ENCODE measurements around the gene PGPEP1. TPM values are rescaled to one million over a fixed set of nuclear protein-coding genes. Genes with fewer than 3 reads are reported as not detected.

Gene PGPEP1
- total and polyA plus RNA-seq, 4 donors: 13.0 to 41.6 (median 15.0) TPM

- ATAC-seq (ENCODE audit: insufficient read depth, low FRiP score): peak; percentile 71
- TF ChIP-seq, protein P1, sequence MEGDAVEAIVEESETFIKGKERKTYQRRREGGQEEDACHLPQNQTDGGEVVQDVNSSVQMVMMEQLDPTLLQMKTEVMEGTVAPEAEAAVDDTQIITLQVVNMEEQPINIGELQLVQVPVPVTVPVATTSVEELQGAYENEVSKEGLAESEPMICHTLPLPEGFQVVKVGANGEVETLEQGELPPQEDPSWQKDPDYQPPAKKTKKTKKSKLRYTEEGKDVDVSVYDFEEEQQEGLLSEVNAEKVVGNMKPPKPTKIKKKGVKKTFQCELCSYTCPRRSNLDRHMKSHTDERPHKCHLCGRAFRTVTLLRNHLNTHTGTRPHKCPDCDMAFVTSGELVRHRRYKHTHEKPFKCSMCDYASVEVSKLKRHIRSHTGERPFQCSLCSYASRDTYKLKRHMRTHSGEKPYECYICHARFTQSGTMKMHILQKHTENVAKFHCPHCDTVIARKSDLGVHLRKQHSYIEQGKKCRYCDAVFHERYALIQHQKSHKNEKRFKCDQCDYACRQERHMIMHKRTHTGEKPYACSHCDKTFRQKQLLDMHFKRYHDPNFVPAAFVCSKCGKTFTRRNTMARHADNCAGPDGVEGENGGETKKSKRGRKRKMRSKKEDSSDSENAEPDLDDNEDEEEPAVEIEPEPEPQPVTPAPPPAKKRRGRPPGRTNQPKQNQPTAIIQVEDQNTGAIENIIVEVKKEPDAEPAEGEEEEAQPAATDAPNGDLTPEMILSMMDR (IDR thresholded peaks at IDR 0.05; ENCODE audit: control extremely low read depth, extremely low read depth): no peak
- Histone ChIP-seq H3K9me3 (ENCODE audit: control insufficient read depth in 4 of 4, insufficient read depth in 3 of 4, low read length in 3 of 4) (peaks cover 0 to 6% (median 0%) of the 10 kb centered on the region in 4 donors), H3K4me1 (ENCODE audit: control insufficient read depth in 5 of 5, insufficient read depth in 5 of 5, low read length in 5 of 5) (peaks cover 0 to 8% (median 4%) of the 10 kb centered on the region in 5 donors), H3K27me3 (ENCODE audit: control insufficient read depth in 3 of 3, insufficient read depth in 3 of 3, low read length in 2 of 3) (peaks cover 0 to 11% (median 3%) of the 10 kb centered on the region in 3 donors), H3K36me3 (ENCODE audit: control insufficient read depth in 4 of 4, insufficient read depth in 4 of 4, low read length in 4 of 4) (peaks cover 0 to 10% (median 0%) of the 10 kb centered on the region in 4 donors), H3K4me3 (peak within 1 kb of the TSS; percentile 83), H3K9ac (ENCODE audit: insufficient read depth in 1 of 2, low read length in 2 of 2) (peak within 1 kb of the TSS in 1 of 2 donors; percentile 32), H3K27ac (ENCODE audit: low read depth in 1 of 2, low read length in 1 of 2) (peak within 1 kb of the TSS in 1 of 2 donors; percentile 37)
- peak in 2 of 3 donors; percentile 57 to 58 for DNase-seq
- WGBS, 2 donors: 34 to 47% methylated on average over 33 of the region's 33 CpGs
Measured at GRCh38 chr19:18385675-18386542, 45.5 kb downstream of the PGPEP1 start, which contains the start of gene GDF15. TSS of gene GDF15 (plus strand) at chr19:18386158. CDS start at chr19:18386190, 32 bp downstream.

GRCh38 chr19:18386543-18387271 is 46.3 kb downstream of the PGPEP1 start:
- no peak for ATAC-seq (ENCODE audit: insufficient read depth, low FRiP score)
- Histone ChIP-seq H3K27me3 (ENCODE audit: control insufficient read depth in 3 of 3, insufficient read depth in 3 of 3, low read length in 2 of 3) (peaks cover 0 to 11% (median 3%) of the 10 kb centered on the region in 3 donors), H3K27ac (ENCODE audit: low read depth in 1 of 2, low read length in 1 of 2) (no peak overlapping the region), H3K4me1 (ENCODE audit: control insufficient read depth in 5 of 5, insufficient read depth in 5 of 5, low read length in 5 of 5) (peaks cover 0 to 8% (median 4%) of the 10 kb centered on the region in 5 donors), H3K4me3 (peak overlapping the region; percentile 83), H3K36me3 (ENCODE audit: control insufficient read depth in 4 of 4, insufficient read depth in 4 of 4, low read length in 4 of 4) (peaks cover 0 to 12% (median 0%) of the 10 kb centered on the region in 4 donors), H3K9ac (ENCODE audit: insufficient read depth in 1 of 2, low read length in 2 of 2) (peak overlapping the region in 1 of 2 donors; percentile 32), H3K9me3 (ENCODE audit: control insufficient read depth in 4 of 4, insufficient read depth in 3 of 4, low read length in 3 of 4) (peaks cover 0 to 6% (median 0%) of the 10 kb centered on the region in 4 donors)
- TF ChIP-seq, protein P1 (IDR thresholded peaks at IDR 0.05; ENCODE audit: control extremely low read depth, extremely low read depth): no peak
- no peak for DNase-seq
- 73 to 85% methylated on average over 14 of the region's 14 CpGs for WGBS, 2 donors

GRCh38 chr19:18388100-18388959 is 47.9 kb downstream of the PGPEP1 start:
- H3K4me1 ChIP-seq (ENCODE audit: control insufficient read depth in 5 of 5, insufficient read depth in 5 of 5, low read length in 5 of 5): peaks cover 0 to 8% (median 4%) of the 10 kb centered on the region in 5 donors
- H3K27ac ChIP-seq (ENCODE audit: low read depth in 1 of 2, low read length in 1 of 2): peak overlapping the region in 1 of 2 donors; percentile 61
- WGBS, 2 donors: 5 to 9% methylated on average over 57 to 86 of the region's 86 CpGs
- H3K9me3 ChIP-seq (ENCODE audit: control insufficient read depth in 4 of 4, insufficient read depth in 3 of 4, low read length in 3 of 4): peaks cover 0 to 6% (median 0%) of the 10 kb centered on the region in 4 donors
- TF ChIP-seq, protein P1 (IDR thresholded peaks at IDR 0.05; ENCODE audit: control extremely low read depth, extremely low read depth): peak; percentile 96
- ATAC-seq (ENCODE audit: insufficient read depth, low FRiP score) (peak; percentile 83), DNase-seq (peak; percentile 73 to 88 (median 84))
- H3K27me3 ChIP-seq (ENCODE audit: control insufficient read depth in 3 of 3, insufficient read depth in 3 of 3, low read length in 2 of 3): peaks cover 0 to 11% (median 3%) of the 10 kb centered on the region in 3 donors
- peaks cover 0 to 13% (median 0%) of the 10 kb centered on the region in 4 donors for H3K36me3 ChIP-seq (ENCODE audit: control insufficient read depth in 4 of 4, insufficient read depth in 4 of 4, low read length in 4 of 4)
- peak overlapping the region; percentile 62 for H3K4me3 ChIP-seq
- no peak overlapping the region for H3K9ac ChIP-seq (ENCODE audit: insufficient read depth in 1 of 2, low read length in 2 of 2)

All from lung (tissue), 12 donors.